VCaP (cell line): ENCODE data around the gene PALD1.

Source experiments
- H3K27ac ChIP-seq: fragments of 450-650 bp; 2 replicates; pipeline ENCODE4 v1.5.1; 2017
- CTCF ChIP-seq: fragments of 450-650 bp; conservative IDR thresholded peaks from 2 replicates; pipeline ENCODE4 v1.5.1; 2017; ENCODE audit warnings: mild to moderate bottlenecking, moderate library complexity

The PALD1 gene

GRCh38 chr10:70523549-70523948, 45.0 kb downstream of the PALD1 start:
- H3K27ac ChIP-seq: no peak overlapping the region
- no peak for TF ChIP-seq CTCF

DNA sequence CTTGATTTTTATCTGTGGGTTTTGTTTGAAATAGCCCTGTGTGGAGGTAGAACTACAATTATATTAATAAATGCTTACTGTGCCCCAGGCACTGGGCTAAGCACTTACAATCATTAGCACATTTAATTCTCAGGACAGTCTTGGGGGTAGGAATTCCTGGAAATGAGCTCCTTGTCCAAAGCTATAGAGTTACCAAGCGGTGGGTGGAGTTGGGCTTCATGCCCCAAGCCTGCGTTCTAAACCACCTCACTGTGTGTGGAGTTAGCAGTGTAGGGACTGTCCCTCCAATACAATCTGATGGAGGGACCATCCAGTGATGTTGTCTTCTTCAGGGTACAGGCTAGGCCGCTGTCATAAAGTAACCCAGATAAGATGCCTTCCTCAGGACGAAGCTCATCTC, 49.7 kb downstream of the PALD1 start:
- H3K27ac ChIP-seq: no peak overlapping the region
- TF ChIP-seq CTCF: no peak

GRCh38 chr10:70528741-70529362, 50.3 kb downstream of the PALD1 start:
- H3K27ac ChIP-seq: no peak overlapping the region
- TF ChIP-seq CTCF: no peak

GRCh38 chr10:70529848-70530247, 51.3 kb downstream of the PALD1 start:
- H3K27ac ChIP-seq: no peak overlapping the region
- TF ChIP-seq CTCF: no peak

DNA sequence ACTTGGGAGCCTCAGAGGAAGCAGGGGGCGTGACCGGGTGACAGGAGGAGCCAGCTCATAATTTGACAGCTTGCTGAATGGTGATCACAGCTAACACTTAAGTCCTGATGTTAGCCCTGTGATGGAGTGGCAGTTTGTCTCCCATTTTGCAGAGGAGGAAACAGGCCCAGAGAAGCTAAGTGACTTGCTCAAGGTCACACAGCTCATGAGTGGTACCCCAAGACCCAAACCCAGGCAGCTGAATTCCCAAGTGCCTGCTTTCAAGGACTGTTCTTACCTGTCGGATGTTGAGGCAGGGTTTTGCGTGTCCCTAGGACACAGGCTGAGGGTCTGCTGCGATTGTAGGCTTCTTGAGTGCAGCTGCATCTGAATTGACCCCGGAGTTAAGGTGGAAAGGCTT, 51.7 kb downstream of the PALD1 start:
- no peak overlapping the region for H3K27ac ChIP-seq
- no peak for TF ChIP-seq CTCF

DNA sequence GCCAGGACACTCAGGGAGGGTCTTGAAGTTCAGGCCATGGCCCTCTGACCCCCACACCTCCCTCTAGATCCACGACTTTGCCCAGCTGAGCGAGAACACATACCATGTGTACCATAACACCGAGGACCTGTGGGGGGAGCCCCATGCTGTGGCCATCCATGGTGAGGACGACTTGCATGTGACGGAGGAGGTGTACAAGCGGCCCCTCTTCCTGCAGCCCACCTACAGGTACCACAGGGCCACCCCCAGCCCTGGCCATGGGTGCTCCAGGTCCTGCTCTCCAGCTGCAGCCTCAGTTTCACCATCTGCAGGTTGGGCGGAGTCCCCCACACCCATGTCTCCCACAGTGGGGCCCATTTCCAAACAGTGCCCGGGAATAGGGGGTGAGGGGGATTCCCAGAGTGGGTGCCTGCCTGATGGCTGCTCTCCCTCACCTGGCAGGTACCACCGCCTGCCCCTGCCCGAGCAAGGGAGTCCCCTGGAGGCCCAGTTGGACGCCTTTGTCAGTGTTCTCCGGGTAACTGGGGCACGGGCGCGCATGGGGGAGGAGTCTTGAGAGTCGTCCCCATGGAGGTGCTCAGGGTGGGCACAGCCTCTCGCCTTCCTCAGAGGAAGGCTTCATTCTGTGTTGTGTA, 54.1 kb downstream of the PALD1 start:
- no peak for TF ChIP-seq CTCF
- H3K27ac ChIP-seq: no peak overlapping the region

- no peak overlapping the region for H3K27ac ChIP-seq
- TF ChIP-seq CTCF: no peak
These were observed 54.6 kb downstream of the PALD1 start for GRCh38 chr10:70533189-70533558.
